T-cell (primary cell): ENCODE results near the gene PRCC. TPM values are rescaled to one million over a fixed set of nuclear protein-coding genes. Genes with fewer than 3 reads are reported as not detected.

Experiments used
- ATAC-seq, 4 experiments: fragments of 200-7000 bp in 3 of 4; fragments of 150-1000 bp in 1 of 4; cut with Tn5 transposase; replicated peaks in 1 of 4; 1 replicate in 3 of 4; 2 replicates in 1 of 4; pipeline ENCODE4 v1.10.0; 2021; ENCODE audit warnings: moderate library complexity in 3 of 4, mild to moderate bottlenecking in 2 of 4, moderate number of reproducible peaks in 1 of 4
- CTCF ChIA-PET, 2 donors: fragments of 300-600 bp; sonication (Branson Sonifier 250); formaldehyde crosslinking; loops; one replicate each; lab custom pipeline; 2022; ENCODE audit warnings: antibody characterized with exemption in 2 of 2; lab: Charles Lee
- POLR2A ChIA-PET, 2 donors: fragments of 300-600 bp; sonication (Branson Sonifier 250); formaldehyde crosslinking; loops; one replicate each; lab custom pipeline; 2022; ENCODE audit warnings: antibody characterized with exemption in 2 of 2; lab: Charles Lee
- DNase-seq, 35 experiments: peaks; one replicate each; pipeline versions ENCODE4 v3.0.0 to v3.0.0-alpha.2; 2013 to 2023
- H3K27ac ChIP-seq: one replicate; pipeline ENCODE4 v1.5.1; 2013; ENCODE audit warnings: low read length
- H3K27me3 ChIP-seq, 2 experiments: replicated peaks in 1 of 2; 1 replicate in 1 of 2; 2 replicates in 1 of 2; pipeline versions ENCODE4 v1.6.1 to v1.7.0; 2013; ENCODE audit warnings: low read length in 1 of 2, mixed read lengths in 1 of 2; ENCODE audit not compliant: control insufficient read depth in 2 of 2, insufficient read depth in 2 of 2; ENCODE audit errors: extremely low read depth in 1 of 2
- H3K36me3 ChIP-seq, 2 donors: 1 replicate in 1 of 2; 2 replicates in 1 of 2; pipeline versions ENCODE4 v1.6.1 to v1.7.0; 2013; ENCODE audit warnings: low read length in 1 of 2; ENCODE audit not compliant: control insufficient read depth in 2 of 2, insufficient read depth in 1 of 2; ENCODE audit errors: extremely low read depth in 1 of 2
- H3K4me1 ChIP-seq, 2 experiments: 1 replicate in 1 of 2; 2 replicates in 1 of 2; pipeline versions ENCODE4 v1.6.1 to v1.7.0; 2013; ENCODE audit warnings: low read length in 2 of 2, mixed read lengths in 1 of 2; ENCODE audit not compliant: insufficient read depth in 2 of 2, control insufficient read depth in 1 of 2; ENCODE audit errors: extremely low read depth in 1 of 2
- H3K4me3 ChIP-seq, 2 donors: 1 replicate in 1 of 2; 2 replicates in 1 of 2; pipeline versions ENCODE4 v1.5.1 to v1.7.0; 2013; ENCODE audit warnings: mild to moderate bottlenecking in 2 of 2, low read length in 1 of 2, moderate library complexity in 1 of 2; ENCODE audit not compliant: control insufficient read depth in 1 of 2; ENCODE audit errors: extremely low read depth in 1 of 2
- H3K9me3 ChIP-seq: 2 replicates; pipeline ENCODE4 v1.7.0; 2013
- H3K27ac Mint-ChIP-seq, 2 donors: one replicate each; pipeline ENCODE4 v1.8.0; 2020 to 2021; ENCODE audit warnings: mild to moderate bottlenecking in 2 of 2, mixed read lengths in 2 of 2
- H3K27me3 Mint-ChIP-seq, 2 donors: one replicate each; pipeline ENCODE4 v1.8.0; 2021 to 2022; ENCODE audit warnings: mixed read lengths in 2 of 2
- H3K36me3 Mint-ChIP-seq: one replicate; pipeline ENCODE4 v1.8.0; 2021; ENCODE audit warnings: mixed read lengths
- H3K4me1 Mint-ChIP-seq, 3 donors: one replicate each; pipeline ENCODE4 v1.8.0; 2020 to 2022; ENCODE audit warnings: mixed read lengths in 3 of 3, mild to moderate bottlenecking in 1 of 3
- H3K4me3 Mint-ChIP-seq, 3 donors: one replicate each; pipeline ENCODE4 v1.8.0; 2020 to 2022; ENCODE audit warnings: mild to moderate bottlenecking in 3 of 3, mixed read lengths in 3 of 3, moderate library complexity in 3 of 3
- H3K9me3 Mint-ChIP-seq, 3 donors: one replicate each; pipeline ENCODE4 v1.8.0; 2020 to 2022; ENCODE audit warnings: mixed read lengths in 3 of 3
- WGBS: methylation state at CpG from one replicate; pipeline ENCODE4 v1.1.5; 2013; ENCODE audit warnings: missing lambda C conversion rate; ENCODE audit not compliant: insufficient coverage; 5-methylcytosine and 5-hydroxymethylcytosine counted together
- total RNA-seq, 35 experiments: library from RNA in 6 of 35; stranded (reverse) in 6 of 35; fragments of 120-200 nt in 1 of 35; gene quantifications; one replicate each; pipeline versions ENCODE4 v1.2.1 to v1.2.4 and lab custom pipeline; 2013 to 2026

Gene PRCC
- total RNA-seq, 5 donors from 2014 or later (not counting 1 experiment from before 2014, with no cell fraction given) = 55.3 to 67.7 (median 65.4) TPM

GRCh38 chr1:156826630-156827029 is 59.3 kb downstream of the PRCC start:
- Mint-ChIP-seq H3K9me3 (no peaks in the 10 kb centered on the region), H3K27me3 (peaks cover 8 to 9% of the 10 kb centered on the region in 2 donors), H3K4me3 (no peak overlapping the region), H3K27ac (no peak overlapping the region), H3K36me3 (no peaks in the 10 kb centered on the region), H3K4me1 (peaks cover 0 to 11% (median 10%) of the 10 kb centered on the region in 3 donors)
- no peaks in the 10 kb centered on the region for H3K36me3 ChIP-seq
- no peaks in the 10 kb centered on the region for H3K9me3 ChIP-seq
- H3K27me3 ChIP-seq = peaks cover 0 to 13% of the 10 kb centered on the region in 2 experiments
- DNase-seq (no peak), ATAC-seq (no peak)
- ChIA-PET CTCF (interaction anchor here (0.6 to 2.2 kb wide), 2 partner anchors 13 to 32 kb away, joined by 5 to 9 read pairs; no protein-coding TSS in a partner anchor), POLR2A (no interaction called here)
- no CpG with 5 or more reads among the region's 1 CpG for WGBS
- H3K4me3 ChIP-seq = no peak overlapping the region
- H3K4me1 ChIP-seq = no peaks in the 10 kb centered on the region
- no peak overlapping the region for H3K27ac ChIP-seq

- H3K4me3 ChIP-seq = no peak overlapping the region
- WGBS = 93% methylated on average over 5 of the region's 18 CpGs
- H3K4me1 Mint-ChIP-seq = no peaks in the 10 kb centered on the region
- H3K36me3 ChIP-seq = no peaks in the 10 kb centered on the region
- H3K27me3 Mint-ChIP-seq = peaks cover 8 to 14% of the 10 kb centered on the region in 2 donors
- peaks cover 0 to 13% of the 10 kb centered on the region in 2 experiments for H3K27me3 ChIP-seq
- no peak overlapping the region for H3K27ac ChIP-seq
- no peak for DNase-seq
- no peaks in the 10 kb centered on the region for H3K9me3 ChIP-seq
- no peak for ATAC-seq
- CTCF ChIA-PET = interaction anchor here in 1 of 2 donors (1.7 kb wide), 1 partner anchor 10 kb away, joined by 6 read pairs; no protein-coding TSS in a partner anchor
- H3K4me3 Mint-ChIP-seq = no peak overlapping the region
- H3K27ac Mint-ChIP-seq = no peak overlapping the region
- no peaks in the 10 kb centered on the region for H3K36me3 Mint-ChIP-seq
- no peaks in the 10 kb centered on the region for H3K4me1 ChIP-seq
- H3K9me3 Mint-ChIP-seq = no peaks in the 10 kb centered on the region
- POLR2A ChIA-PET = no interaction called here
Observed at GRCh38 chr1:156828400-156829124, 61.2 kb downstream of the PRCC start.

- ChIA-PET CTCF (interaction anchor here in 1 of 2 donors (0.8 kb wide), 1 partner anchor 27 kb away, joined by 3 read pairs; no protein-coding TSS in a partner anchor), POLR2A (no interaction called here)
- ATAC-seq = no peak
- Histone ChIP-seq H3K27me3 (peaks cover 0 to 29% of the 10 kb centered on the region in 2 experiments), H3K4me3 (no peak overlapping the region), H3K36me3 (no peaks in the 10 kb centered on the region), H3K27ac (no peak overlapping the region), H3K4me1 (peaks cover 0 to 11% of the 10 kb centered on the region in 2 experiments), H3K9me3 (no peaks in the 10 kb centered on the region)
- H3K36me3 Mint-ChIP-seq = no peaks in the 10 kb centered on the region
- H3K27me3 Mint-ChIP-seq = peaks cover 10 to 20% of the 10 kb centered on the region in 2 donors
- peaks cover 9 to 19% (median 10%) of the 10 kb centered on the region in 3 donors for H3K4me1 Mint-ChIP-seq
- H3K27ac Mint-ChIP-seq = no peak overlapping the region
- no peak for DNase-seq
- no peak overlapping the region for H3K4me3 Mint-ChIP-seq
- WGBS = 73% methylated on average over 3 of the region's 5 CpGs
- no peaks in the 10 kb centered on the region for H3K9me3 Mint-ChIP-seq
Observed at GRCh38 chr1:156832434-156832833, 65.1 kb downstream of the PRCC start.

GRCh38 chr1:156833603-156834002 is 66.3 kb downstream of the PRCC start:
- H3K4me3 ChIP-seq = no peak overlapping the region
- ATAC-seq (peak in 1 of 4 experiments; percentile 83), DNase-seq (peak in 2 of 35 experiments; percentile 14 to 48)
- POLR2A ChIA-PET = no interaction called here
- H3K27ac ChIP-seq = no peak overlapping the region
- CTCF ChIA-PET = interaction anchor here in 1 of 2 donors (1.3 kb wide), 1 partner anchor 11 kb away, joined by 4 read pairs; no protein-coding TSS in a partner anchor
- no peak overlapping the region for H3K27ac Mint-ChIP-seq
- H3K9me3 ChIP-seq = no peaks in the 10 kb centered on the region
- H3K4me1 ChIP-seq = peaks cover 0 to 11% of the 10 kb centered on the region in 2 experiments
- H3K36me3 ChIP-seq = no peaks in the 10 kb centered on the region
- H3K4me3 Mint-ChIP-seq = no peak overlapping the region
- peaks cover 9 to 20% (median 11%) of the 10 kb centered on the region in 3 donors for H3K4me1 Mint-ChIP-seq
- H3K36me3 Mint-ChIP-seq = no peaks in the 10 kb centered on the region
- no peaks in the 10 kb centered on the region for H3K9me3 Mint-ChIP-seq
- H3K27me3 ChIP-seq = peaks cover 0 to 34% of the 10 kb centered on the region in 2 experiments
- no CpG with 5 or more reads among the region's 2 CpGs for WGBS
- peaks cover 13 to 21% of the 10 kb centered on the region in 2 donors for H3K27me3 Mint-ChIP-seq

GRCh38 chr1:156834322-156834721 is 67.0 kb downstream of the PRCC start:
- H3K27ac ChIP-seq = no peak overlapping the region
- Mint-ChIP-seq H3K9me3 (no peaks in the 10 kb centered on the region), H3K4me1 (peaks cover 13 to 22% (median 15%) of the 10 kb centered on the region in 3 donors), H3K36me3 (no peaks in the 10 kb centered on the region), H3K4me3 (no peak overlapping the region), H3K27me3 (peaks cover 14 to 21% of the 10 kb centered on the region in 2 donors), H3K27ac (no peak overlapping the region)
- no peak for ATAC-seq
- H3K27me3 ChIP-seq = peaks cover 0 to 41% of the 10 kb centered on the region in 2 experiments
- CTCF ChIA-PET = interaction anchor here in 1 of 2 donors (0.6 to 1.3 kb wide), 2 partner anchors 11 to 21 kb away, joined by 3 to 4 read pairs; no protein-coding TSS in a partner anchor
- POLR2A ChIA-PET = no interaction called here
- H3K4me3 ChIP-seq = no peak overlapping the region
- H3K4me1 ChIP-seq = peaks cover 0 to 16% of the 10 kb centered on the region in 2 experiments
- 66% methylated on average over 2 of the region's 3 CpGs for WGBS
- no peaks in the 10 kb centered on the region for H3K9me3 ChIP-seq
- no peaks in the 10 kb centered on the region for H3K36me3 ChIP-seq
- DNase-seq = no peak

GRCh38 chr1:156836041-156836654 is 68.8 kb downstream of the PRCC start:
- Mint-ChIP-seq H3K4me1 (peaks cover 13 to 22% (median 15%) of the 10 kb centered on the region in 3 donors), H3K9me3 (no peaks in the 10 kb centered on the region), H3K4me3 (no peak overlapping the region), H3K27me3 (peaks cover 24 to 29% of the 10 kb centered on the region in 2 donors), H3K27ac (peak overlapping the region in 1 of 2 donors; percentile 41), H3K36me3 (no peaks in the 10 kb centered on the region)
- Histone ChIP-seq H3K27me3 (peaks cover 0 to 52% of the 10 kb centered on the region in 2 experiments), H3K36me3 (no peaks in the 10 kb centered on the region), H3K4me3 (no peak overlapping the region), H3K27ac (peak overlapping the region; percentile 11), H3K4me1 (peaks cover 0 to 16% of the 10 kb centered on the region in 2 experiments), H3K9me3 (no peaks in the 10 kb centered on the region)
- POLR2A ChIA-PET = interaction anchor here in 1 of 2 donors (0.5 kb wide), 1 partner anchor 28 kb away, joined by 3 read pairs; no protein-coding TSS in a partner anchor
- peak in 9 of 35 experiments; percentile 23 to 54 (median 35) for DNase-seq
- ATAC-seq = peak in 2 of 4 experiments; percentile 24 to 72
- 50% methylated on average over 1 of the region's 5 CpGs for WGBS
- CTCF ChIA-PET = interaction anchor here in 1 of 2 donors (0.6 to 3.5 kb wide), 3 partner anchors 22 to 51 kb away, joined by 3 to 26 read pairs (median 3); partner anchors contain the start of genes INSRR and NTRK1
